HCT116 (cell line): ENCODE measurements around the gene SLC46A1. TPM values are rescaled to one million over a fixed set of nuclear protein-coding genes. Genes with fewer than 3 reads are reported as not detected.

ENCODE experiments used
- ATAC-seq: fragments of 200-7000 bp; cut with Tn5 transposase; 2 replicates; pipeline ENCODE4 v1.9.1; 2020; ENCODE audit warnings: mild to moderate bottlenecking, moderate library complexity
- BruUV-seq: library from RNA; stranded (reverse); fragments of 400-500 nt; replicated peaks from 2 replicates; lab custom pipeline; 2021; lab: Mats Ljungman, UMichigan
- CTCF ChIA-PET: fragments of 300-600 bp; sonication (Branson Sonifier 250); formaldehyde crosslinking; loops from one replicate; lab custom pipeline; 2021; ENCODE audit warnings: antibody characterized with exemption; lab: Charles Lee
- POLR2A ChIA-PET: fragments of 300-600, 350-600 bp; sonication (Branson Sonifier 250); formaldehyde crosslinking; loops from one replicate; lab custom pipeline; 2021; ENCODE audit warnings: antibody characterized with exemption; lab: Charles Lee
- RAD21 ChIA-PET, 2 experiments: fragments of 300-600 bp; sonication (Branson Sonifier 250); formaldehyde crosslinking; loops; one replicate each; lab custom pipeline; 2023; ENCODE audit warnings: low total read pairs in 2 of 2; ENCODE audit not compliant: uncharacterized antibody in 2 of 2, unreplicated experiment in 2 of 2, low non-redundant PET in 1 of 2; lab: Charles Lee
- DNase-seq: peaks from one replicate; pipeline ENCODE4 v3.0.0-alpha.2; 2010; ENCODE audit warnings: low read depth, low spot score
- H2AFZ ChIP-seq: fragments of 200-600 bp; shearing (Covaris generic), sonication (generic); 2 replicates; pipeline ENCODE4 v1.6.1; 2017; ENCODE audit warnings: low read depth, mixed run types, mixed read lengths, antibody characterized with exemption, low read length; ENCODE audit not compliant: poor library complexity, severe bottlenecking
- H3K27ac ChIP-seq: 2 replicates; pipeline ENCODE4 v1.5.1; 2012; ENCODE audit warnings: low read depth, low read length
- H3K27me3 ChIP-seq: fragments of 200-600 bp; sonication (generic); 2 replicates; pipeline ENCODE4 v1.6.1; 2016; ENCODE audit warnings: mixed run types, low read length, mixed read lengths; ENCODE audit not compliant: insufficient read depth
- H3K36me3 ChIP-seq, 2 experiments: fragments of 200-500 bp in 1 of 2; fragments of 200-600 bp in 1 of 2; sonication (Bioruptor generic) in 1 of 2; sonication (generic) in 1 of 2; 2 replicates each; pipeline versions ENCODE4 v1.5.1 to v1.6.1; 2014 to 2016; ENCODE audit warnings: low read length in 2 of 2, inconsistent platforms in 1 of 2, mixed read lengths in 1 of 2, mixed run types in 1 of 2; ENCODE audit not compliant: insufficient read depth in 2 of 2, control insufficient read depth in 1 of 2
- H3K4me1 ChIP-seq, 2 experiments: fragments of 200-600 bp in 1 of 2; sonication (generic) in 1 of 2; 2 replicates each; pipeline versions ENCODE4 v1.5.1 to v1.6.1; 2012 to 2017; ENCODE audit warnings: low read length in 2 of 2, inconsistent platforms in 1 of 2, mild to moderate bottlenecking in 1 of 2, mixed read lengths in 1 of 2, mixed run types in 1 of 2, moderate library complexity in 1 of 2; ENCODE audit not compliant: insufficient read depth in 2 of 2, control insufficient read depth in 1 of 2
- H3K4me2 ChIP-seq: fragments of 200-600 bp; sonication (generic); 2 replicates; pipeline ENCODE4 v1.6.1; 2017; ENCODE audit warnings: mixed run types, low read length, mixed read lengths
- H3K4me3 ChIP-seq, 2 experiments: fragments of 200-600 bp in 1 of 2; sonication (generic) in 1 of 2; replicated peaks in 1 of 2; 2 replicates each; pipeline ENCODE4 v1.5.1; 2011 to 2016; ENCODE audit warnings: low read length in 2 of 2, control low read depth in 1 of 2, low read depth in 1 of 2, mild to moderate bottlenecking in 1 of 2, mixed read lengths in 1 of 2, mixed run types in 1 of 2
- H3K79me2 ChIP-seq: fragments of 200-600 bp; sonication (generic); 2 replicates; pipeline ENCODE4 v1.6.1; 2017; ENCODE audit warnings: mild to moderate bottlenecking, mixed run types, low read length, moderate library complexity, mixed read lengths; ENCODE audit not compliant: insufficient read depth
- H3K9ac ChIP-seq: fragments of 200-600 bp; sonication (generic); 2 replicates; pipeline ENCODE4 v1.6.1; 2016; ENCODE audit warnings: low read length, mixed read lengths
- H3K9me2 ChIP-seq: fragments of 200-600 bp; sonication (generic), shearing (Covaris generic); 2 replicates; pipeline ENCODE4 v1.6.1; 2017; ENCODE audit warnings: mixed run types, mild to moderate bottlenecking, moderate library complexity; ENCODE audit not compliant: insufficient read depth
- H3K9me3 ChIP-seq, 2 experiments: fragments of 200-500 bp in 1 of 2; fragments of 200-600 bp in 1 of 2; sonication (Bioruptor generic) in 1 of 2; sonication (generic) in 1 of 2; 2 replicates each; pipeline ENCODE4 v1.6.1; 2014 to 2017; ENCODE audit warnings: low read length in 2 of 2, mixed read lengths in 2 of 2, inconsistent platforms in 1 of 2, low read depth in 1 of 2, mild to moderate bottlenecking in 1 of 2, mixed run types in 1 of 2, moderate library complexity in 1 of 2; ENCODE audit not compliant: control insufficient read depth in 1 of 2, insufficient read depth in 1 of 2
- H4K20me1 ChIP-seq: fragments of 200-600 bp; sonication (generic), shearing (Covaris generic); 2 replicates; pipeline ENCODE4 v1.6.1; 2017; ENCODE audit warnings: mixed run types, mild to moderate bottlenecking, moderate library complexity; ENCODE audit not compliant: insufficient read depth
- CBX3 ChIP-seq: IDR thresholded peaks from 2 replicates; pipeline ENCODE4 v1.6.1; 2012; ENCODE audit warnings: low read depth
- CEBPB ChIP-seq: IDR thresholded peaks from 2 replicates; pipeline ENCODE4 v1.6.1; 2012; ENCODE audit warnings: low read depth
- ELF1 ChIP-seq: IDR thresholded peaks from 2 replicates; pipeline ENCODE4 v1.6.1; 2012; ENCODE audit warnings: low read depth, borderline replicate concordance
- FOSL1 ChIP-seq: IDR thresholded peaks from 2 replicates; pipeline ENCODE4 v1.6.1; 2012; ENCODE audit warnings: low read depth
- JUND ChIP-seq: IDR thresholded peaks from 2 replicates; pipeline ENCODE4 v1.6.1; 2012
- RAD21 ChIP-seq: IDR thresholded peaks from 2 replicates; pipeline ENCODE4 v1.6.1; 2012; ENCODE audit warnings: low read depth, mild to moderate bottlenecking
- SIN3A ChIP-seq: IDR thresholded peaks from 2 replicates; pipeline ENCODE4 v1.6.1; 2012; ENCODE audit warnings: low read depth
- SP1 ChIP-seq: IDR thresholded peaks from 2 replicates; pipeline ENCODE4 v1.6.1; 2012; ENCODE audit warnings: low read depth
- TCF7L2 ChIP-seq: IDR thresholded peaks from 2 replicates; pipeline ENCODE4 v1.7.0; 2011; ENCODE audit warnings: borderline replicate concordance, inconsistent platforms; ENCODE audit not compliant: insufficient read depth, insufficient read length; ENCODE audit errors: extremely low read depth
- YY1 ChIP-seq: IDR thresholded peaks from 2 replicates; pipeline ENCODE4 v1.6.1; 2011; ENCODE audit warnings: low read length, low read depth, moderate library complexity, mild to moderate bottlenecking; ENCODE audit not compliant: insufficient replicate concordance; ENCODE audit errors: extremely low read depth
- ZFX ChIP-seq: fragments of 450-650 bp; IDR thresholded peaks from 2 replicates; pipeline ENCODE4 v1.6.1; 2017
- ZNF274 ChIP-seq: fragments of 200-500 bp; sonication (Bioruptor generic); IDR thresholded peaks from 2 replicates; pipeline ENCODE4 v1.6.1; 2014; ENCODE audit warnings: mild to moderate bottlenecking, low read depth, low read length, inconsistent platforms
- intact Hi-C: fragments of 100-400 bp; cut with micrococcal nuclease; formaldehyde crosslinking; loops from 2 replicates; pipeline ENCODE4 v1.10.0; 2022
- total RNA-seq: library from RNA; stranded (reverse); gene quantifications from one replicate; pipeline ENCODE4 v1.2.1, GENCODE V29; 2021; ENCODE audit not compliant: unreplicated experiment
- TF ChIP-seq, protein P1 (sequence below): IDR thresholded peaks from 2 replicates; pipeline ENCODE4 v1.6.1; 2011; ENCODE audit warnings: mild to moderate bottlenecking, low read length, moderate library complexity; ENCODE audit not compliant: insufficient replicate concordance; ENCODE audit errors: extremely low read depth

The SLC46A1 gene
- total RNA-seq, 1 experiment from 2014 or later: 17.8 TPM

DNA sequence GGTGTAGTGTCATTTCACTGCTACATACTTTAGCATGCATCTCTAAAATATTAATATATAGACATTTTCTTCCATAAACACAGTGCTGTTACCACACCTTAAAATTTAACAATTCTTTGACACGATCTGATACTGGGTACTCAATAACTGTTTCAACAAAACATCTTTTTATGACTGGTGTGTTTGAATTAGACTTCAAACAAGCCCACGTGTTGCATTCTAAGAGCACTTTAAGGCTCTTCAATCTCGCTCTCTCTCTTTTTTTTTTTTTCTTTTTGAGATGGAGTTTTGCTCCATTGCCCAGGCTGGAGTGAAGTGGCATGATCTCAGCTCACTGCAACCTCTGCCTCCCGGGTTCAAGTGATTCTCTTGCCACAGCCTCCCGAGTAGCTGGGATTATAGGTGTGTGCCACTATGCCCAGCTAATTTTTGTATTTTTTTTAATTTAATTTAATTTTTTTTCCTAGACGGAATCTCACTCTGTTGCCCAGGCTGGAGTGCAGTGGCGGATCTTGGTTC lies 15.8 kb upstream of the SLC46A1 start:
- no peaks in the 10 kb centered on the region for H3K9me2 ChIP-seq
- POLR2A ChIA-PET: interaction anchor here (0.7 kb wide), 1 partner anchor 858 kb away, joined by 3 read pairs; no protein-coding TSS in a partner anchor

More for the DNA sequence above, 15.8 kb upstream of the SLC46A1 start:
- H3K4me3 ChIP-seq: no peak overlapping the region
- RAD21 ChIA-PET: no interaction called here
- peaks cover 0 to 5% of the 10 kb centered on the region in 2 experiments; a peak in 2 of 4 replicates for H3K4me1 ChIP-seq
- H3K79me2 ChIP-seq: no peaks in the 10 kb centered on the region
- H4K20me1 ChIP-seq: no peaks in the 10 kb centered on the region
- TF ChIP-seq JUND: no peak
- TF ChIP-seq ZFX: no peak
- TF ChIP-seq, protein P1, sequence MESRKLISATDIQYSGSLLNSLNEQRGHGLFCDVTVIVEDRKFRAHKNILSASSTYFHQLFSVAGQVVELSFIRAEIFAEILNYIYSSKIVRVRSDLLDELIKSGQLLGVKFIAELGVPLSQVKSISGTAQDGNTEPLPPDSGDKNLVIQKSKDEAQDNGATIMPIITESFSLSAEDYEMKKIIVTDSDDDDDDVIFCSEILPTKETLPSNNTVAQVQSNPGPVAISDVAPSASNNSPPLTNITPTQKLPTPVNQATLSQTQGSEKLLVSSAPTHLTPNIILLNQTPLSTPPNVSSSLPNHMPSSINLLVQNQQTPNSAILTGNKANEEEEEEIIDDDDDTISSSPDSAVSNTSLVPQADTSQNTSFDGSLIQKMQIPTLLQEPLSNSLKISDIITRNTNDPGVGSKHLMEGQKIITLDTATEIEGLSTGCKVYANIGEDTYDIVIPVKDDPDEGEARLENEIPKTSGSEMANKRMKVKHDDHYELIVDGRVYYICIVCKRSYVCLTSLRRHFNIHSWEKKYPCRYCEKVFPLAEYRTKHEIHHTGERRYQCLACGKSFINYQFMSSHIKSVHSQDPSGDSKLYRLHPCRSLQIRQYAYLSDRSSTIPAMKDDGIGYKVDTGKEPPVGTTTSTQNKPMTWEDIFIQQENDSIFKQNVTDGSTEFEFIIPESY: no peak
- TF ChIP-seq ZNF274: no peak
- TF ChIP-seq RAD21: no peak
- TF ChIP-seq CBX3: no peak
- no peak for TF ChIP-seq ELF1
- TF ChIP-seq SP1: no peak
- no peak for TF ChIP-seq TCF7L2
- TF ChIP-seq YY1: no peak
- no peak for TF ChIP-seq SIN3A
- TF ChIP-seq FOSL1: no peak
- TF ChIP-seq CEBPB: no peak
- DNase-seq (no peak), ATAC-seq (no peak)
- no peaks in the 10 kb centered on the region for H3K36me3 ChIP-seq
- CTCF ChIA-PET: no interaction called here
- no TSS peak for BruUV-seq
- intact Hi-C loops: no loop called here
- no peaks in the 10 kb centered on the region for H3K9me3 ChIP-seq
- H3K9ac ChIP-seq: no peak overlapping the region
- no peak overlapping the region for H2AFZ ChIP-seq
- H3K27ac ChIP-seq: no peak overlapping the region
- no peak overlapping the region for H3K4me2 ChIP-seq
- no peaks in the 10 kb centered on the region for H3K27me3 ChIP-seq
